Dermis microvascular lymphatic vessel endothelial cell (primary cell): Measurements from ENCODE around the gene ZNF593OS. TPM values are rescaled to one million over a fixed set of nuclear protein-coding genes. Genes with fewer than 3 reads are reported as not detected.
A peak's percentile ranks its signal among the peaks of the same experiment; 100 is the strongest.

Source experiments
- DNase-seq, 2 donors: peaks; one replicate each; pipeline versions ENCODE4 v3.0.0 to v3.0.0-alpha.2; 2010; ENCODE audit warnings: low read depth in 2 of 2
- total RNA-seq: library from RNA; depleted of rRNA; stranded (reverse); fragments of >200 nt; gene quantifications from 2 replicates; pipeline ENCODE4 v1.2.1, GENCODE V29; 2014

ZNF593OS gene
- total RNA-seq, 1 donor from 2014 or later: not detected

DNA sequence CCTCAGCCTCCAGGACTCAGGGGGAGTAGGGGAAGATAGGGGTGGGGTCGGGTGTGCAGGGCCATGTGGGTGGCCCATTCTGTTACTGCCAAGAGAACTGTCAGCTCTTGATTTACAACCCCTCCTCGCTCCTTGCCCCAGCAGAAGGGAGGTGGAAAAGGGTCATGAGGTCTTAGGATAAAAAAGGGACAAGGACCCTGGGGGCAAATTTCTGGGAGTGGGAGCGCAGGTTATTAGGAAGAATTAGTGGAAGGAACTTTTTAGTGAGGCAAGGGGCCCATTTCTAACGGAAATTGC lies 11.9 kb downstream of the ZNF593OS start:
- DNase-seq: no peak

DNA sequence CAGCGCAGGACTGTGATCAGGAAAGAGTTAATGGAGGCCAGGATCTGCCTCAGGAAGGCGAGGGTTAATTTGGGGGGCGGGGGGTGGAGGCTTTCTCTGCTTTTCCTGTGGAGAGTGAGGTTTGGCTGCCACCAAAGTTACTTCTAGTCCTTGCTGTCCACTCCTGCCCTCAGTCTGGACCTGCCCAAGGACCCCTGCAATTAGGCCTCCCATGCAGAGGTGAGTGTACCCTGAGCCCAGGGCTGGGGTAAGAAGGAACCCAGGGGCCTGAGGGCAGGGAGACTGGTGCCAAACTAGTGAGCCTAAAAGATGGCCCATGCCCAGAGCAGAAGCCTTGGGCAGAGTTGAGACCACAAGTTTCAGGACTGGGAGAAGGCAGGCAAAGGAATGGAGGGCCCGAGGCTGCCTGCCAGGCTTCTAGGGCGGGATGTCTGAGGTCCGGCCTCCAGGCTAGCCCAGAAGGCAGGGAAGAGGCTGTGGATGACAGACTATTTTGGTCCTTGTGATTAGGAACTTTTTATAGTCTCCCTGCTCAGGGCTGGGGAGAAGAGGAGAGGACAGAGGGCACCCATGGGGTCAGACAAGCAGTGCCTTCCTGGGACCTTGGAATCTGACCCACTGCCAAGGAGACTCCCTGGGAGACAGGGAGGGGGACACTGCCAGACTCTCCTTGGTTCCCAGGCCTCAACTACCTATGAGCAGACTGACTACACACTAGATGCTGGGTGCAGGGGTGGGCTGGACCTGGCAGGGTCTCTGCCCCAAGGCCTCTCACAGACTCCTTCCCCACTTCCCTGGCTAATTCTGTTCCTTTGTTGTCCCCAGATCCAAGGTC lies 12.5 kb downstream of the ZNF593OS start, which contains the start of gene FAM110D:
Gene FAM110D, plus strand, starts transcription at position 172 of the 835 bp plus-strand sequence. CDS start 2,213 bp downstream, outside the sequence.
- DNase-seq: peak in 1 of 2 donors; percentile 54

DNA sequence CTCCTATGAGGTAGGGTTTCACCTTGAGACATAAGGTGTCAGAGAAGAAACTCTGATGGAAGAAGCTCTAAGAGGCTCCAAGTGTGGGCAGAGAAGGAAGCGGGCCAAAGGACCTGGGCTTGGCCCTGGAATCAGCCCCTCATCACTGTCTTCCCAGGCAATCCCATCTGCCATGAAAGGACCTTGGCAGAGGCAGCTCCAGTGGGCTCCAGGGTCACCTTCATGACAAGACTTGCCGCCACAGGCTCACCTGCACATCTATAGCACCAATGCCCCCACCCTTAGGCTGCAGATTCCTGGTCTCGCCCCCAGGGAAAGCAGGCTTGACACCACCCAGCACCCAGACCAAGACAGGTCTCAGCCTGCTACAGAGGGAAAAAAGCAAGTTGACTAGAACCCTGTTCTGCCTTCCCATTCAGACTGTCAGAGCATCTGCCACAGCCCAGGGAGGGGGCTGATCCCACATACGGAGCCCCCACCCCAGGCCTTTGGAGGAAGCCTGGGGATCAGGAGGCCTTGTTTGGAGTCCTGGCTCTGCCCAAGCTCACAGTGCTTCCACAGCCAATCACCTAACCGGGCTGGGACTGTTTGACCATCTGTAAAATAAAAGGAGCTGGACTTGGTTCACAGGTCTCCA lies 13.2 kb downstream of the ZNF593OS start:
- DNase-seq: no peak

DNA sequence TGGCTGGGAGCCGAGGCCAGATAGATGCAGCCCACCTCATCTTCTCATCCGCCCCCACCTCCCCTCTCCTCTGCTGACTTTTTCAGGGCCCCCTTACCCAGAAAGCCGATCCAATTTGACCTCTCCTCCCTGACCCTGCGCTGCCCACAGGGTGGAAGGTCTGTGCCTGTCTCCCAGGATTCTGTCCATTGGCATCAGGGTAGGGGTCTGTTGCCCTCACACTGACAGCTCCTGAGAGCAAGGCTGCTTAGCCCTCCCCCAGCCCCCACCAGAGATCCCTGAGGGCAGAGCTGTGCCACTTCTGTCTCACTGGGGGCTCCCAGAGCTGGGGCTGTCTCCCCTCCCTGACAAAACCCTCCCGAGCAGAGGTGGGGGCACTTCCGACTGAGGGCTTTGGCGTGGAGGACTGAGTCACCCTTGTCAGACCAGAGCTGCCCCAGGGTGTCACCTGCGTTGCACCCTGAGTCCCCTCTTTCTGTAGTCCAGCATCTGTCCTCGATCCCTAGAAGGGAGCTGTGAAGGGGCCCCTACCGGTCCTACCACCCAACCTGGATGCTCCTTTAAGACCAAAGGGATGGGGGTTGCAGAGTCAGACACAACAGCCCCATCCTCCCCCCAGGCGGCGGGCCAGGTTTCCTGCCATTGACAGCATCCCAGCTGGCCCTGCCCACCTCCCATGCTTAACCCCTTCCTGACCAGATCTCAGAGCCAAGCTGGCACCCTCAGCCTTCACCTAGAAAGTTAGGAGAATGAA lies 15.2 kb downstream of the ZNF593OS start:
- DNase-seq: peak in 1 of 2 donors; percentile 77

DNA sequence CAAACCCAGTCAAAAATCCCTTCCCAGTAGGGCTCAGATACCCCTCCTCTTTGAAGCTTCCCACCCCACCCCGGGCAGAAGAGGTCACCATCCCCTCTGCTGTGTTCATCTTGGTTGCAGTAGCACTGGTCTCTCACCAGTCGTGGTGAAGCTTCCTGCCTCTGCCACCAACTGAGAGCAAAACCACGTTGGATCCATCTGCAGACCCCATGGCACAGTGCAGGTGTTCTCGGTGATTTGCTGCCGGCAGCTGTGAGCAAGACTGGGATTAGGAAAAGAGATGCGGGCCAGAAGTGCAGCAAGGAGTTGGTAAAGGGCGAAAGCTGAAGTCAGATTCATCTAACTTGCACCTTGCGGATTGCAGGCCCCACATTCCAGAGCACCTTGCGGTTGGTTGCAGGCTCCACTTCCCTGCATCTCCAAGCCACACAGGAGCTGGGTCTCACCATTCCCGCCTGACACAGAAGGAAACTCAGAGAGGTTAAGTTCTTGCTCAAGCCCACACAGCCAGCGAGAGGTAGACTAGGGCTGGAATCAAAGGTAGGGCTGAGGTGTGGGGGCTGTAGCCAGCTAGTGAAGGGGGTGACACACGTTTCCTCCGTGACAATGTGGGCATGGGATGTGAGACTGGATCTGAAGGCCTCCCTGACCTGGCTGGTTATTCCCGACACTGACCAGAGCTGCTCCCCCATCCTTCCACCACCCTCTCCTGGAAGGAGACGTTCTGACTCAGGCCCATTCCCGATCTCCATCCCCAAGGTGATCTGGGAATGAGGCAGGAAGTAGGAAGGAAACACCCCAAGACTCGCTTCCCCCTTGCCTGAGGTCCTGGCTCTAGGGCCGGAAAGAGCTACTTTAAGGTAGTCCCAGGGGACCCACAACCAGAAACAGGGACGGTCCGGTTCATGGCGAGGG lies 16.0 kb downstream of the ZNF593OS start:
- no peak for DNase-seq

DNA sequence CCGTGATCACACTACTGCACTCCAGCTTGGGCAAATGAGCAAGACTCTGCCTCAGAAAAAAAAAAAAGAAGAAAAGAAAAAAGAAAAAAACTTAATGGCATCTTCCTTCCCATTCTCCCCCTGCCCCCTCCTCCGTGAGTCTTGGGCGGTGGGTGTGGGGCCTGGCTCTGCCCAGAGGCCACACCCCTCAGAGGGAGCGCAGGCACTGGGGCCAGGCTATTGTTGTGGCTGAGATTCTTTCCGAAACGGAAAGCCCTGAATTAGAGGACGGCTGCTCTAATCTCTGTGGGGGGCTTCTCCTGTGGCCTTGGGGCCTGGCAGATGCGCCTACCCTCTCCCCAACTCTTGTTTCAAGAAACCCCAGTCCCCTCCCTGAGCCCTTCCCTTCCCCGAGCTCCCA lies 16.9 kb downstream of the ZNF593OS start:
- peak in 1 of 2 donors; percentile 40 for DNase-seq

DNA sequence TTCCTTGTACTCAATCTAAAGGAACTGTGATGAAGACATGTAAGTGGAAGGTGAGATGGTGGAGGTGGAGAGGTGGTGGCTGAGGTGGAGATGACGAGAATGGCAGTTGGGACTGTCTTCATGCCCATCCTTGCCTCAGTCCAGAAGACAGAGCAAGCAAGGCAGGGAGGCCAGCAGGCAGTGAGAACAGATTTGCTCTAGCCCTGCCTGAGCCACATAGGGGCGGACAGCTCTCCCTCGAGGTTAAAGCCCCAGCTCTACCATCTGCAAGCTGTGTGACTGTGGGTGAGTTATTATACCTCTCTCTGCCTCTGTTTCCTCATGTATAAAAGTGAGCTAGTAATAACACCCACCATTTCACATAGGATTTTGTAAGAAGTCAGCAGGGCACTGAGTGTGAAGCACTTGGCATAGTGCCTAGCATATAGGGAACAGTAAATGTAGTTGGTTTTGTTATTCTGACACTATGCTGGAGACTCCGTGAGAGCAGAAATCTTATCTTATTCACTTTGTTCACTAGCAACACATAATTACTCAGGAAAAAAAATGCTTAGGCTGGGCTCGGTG lies 17.6 kb downstream of the ZNF593OS start:
- no peak for DNase-seq

DNA sequence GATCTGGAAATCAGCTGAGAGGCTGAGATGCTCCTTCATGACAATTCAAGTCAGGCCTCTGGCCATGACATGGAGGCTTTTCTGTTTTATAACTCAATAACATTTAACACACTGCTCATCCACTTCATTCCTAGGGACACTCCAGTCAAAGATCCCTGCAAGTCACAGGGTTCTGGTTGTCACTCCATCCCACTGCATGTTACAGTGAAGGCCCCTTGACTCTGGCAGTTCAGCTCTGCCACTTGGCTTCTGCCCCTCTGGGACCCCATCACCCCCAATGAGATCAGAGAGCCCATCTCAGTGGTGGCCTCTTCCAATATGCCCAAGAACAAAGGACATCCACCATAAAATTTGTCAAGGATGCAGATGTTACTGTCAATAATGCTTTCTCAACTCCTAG lies 22.7 kb downstream of the ZNF593OS start:
- no peak for DNase-seq

DNA sequence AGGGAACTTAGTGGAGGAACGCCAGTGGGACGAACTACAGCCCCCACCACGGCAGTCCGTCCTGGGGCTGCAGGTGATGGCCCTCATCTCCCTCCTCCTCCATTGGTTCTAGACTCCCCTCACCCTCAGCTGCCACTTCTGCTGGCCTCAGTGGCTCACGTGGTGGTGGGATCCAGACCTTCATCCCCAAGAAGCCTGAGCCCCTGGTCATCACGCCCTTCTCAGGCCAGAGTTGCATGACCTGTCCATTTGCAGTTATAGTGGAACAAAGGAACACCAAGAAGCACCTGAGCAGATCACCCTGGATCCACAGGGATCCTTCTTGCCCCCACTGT lies 25.7 kb downstream of the ZNF593OS start:
- no peak for DNase-seq

DNA sequence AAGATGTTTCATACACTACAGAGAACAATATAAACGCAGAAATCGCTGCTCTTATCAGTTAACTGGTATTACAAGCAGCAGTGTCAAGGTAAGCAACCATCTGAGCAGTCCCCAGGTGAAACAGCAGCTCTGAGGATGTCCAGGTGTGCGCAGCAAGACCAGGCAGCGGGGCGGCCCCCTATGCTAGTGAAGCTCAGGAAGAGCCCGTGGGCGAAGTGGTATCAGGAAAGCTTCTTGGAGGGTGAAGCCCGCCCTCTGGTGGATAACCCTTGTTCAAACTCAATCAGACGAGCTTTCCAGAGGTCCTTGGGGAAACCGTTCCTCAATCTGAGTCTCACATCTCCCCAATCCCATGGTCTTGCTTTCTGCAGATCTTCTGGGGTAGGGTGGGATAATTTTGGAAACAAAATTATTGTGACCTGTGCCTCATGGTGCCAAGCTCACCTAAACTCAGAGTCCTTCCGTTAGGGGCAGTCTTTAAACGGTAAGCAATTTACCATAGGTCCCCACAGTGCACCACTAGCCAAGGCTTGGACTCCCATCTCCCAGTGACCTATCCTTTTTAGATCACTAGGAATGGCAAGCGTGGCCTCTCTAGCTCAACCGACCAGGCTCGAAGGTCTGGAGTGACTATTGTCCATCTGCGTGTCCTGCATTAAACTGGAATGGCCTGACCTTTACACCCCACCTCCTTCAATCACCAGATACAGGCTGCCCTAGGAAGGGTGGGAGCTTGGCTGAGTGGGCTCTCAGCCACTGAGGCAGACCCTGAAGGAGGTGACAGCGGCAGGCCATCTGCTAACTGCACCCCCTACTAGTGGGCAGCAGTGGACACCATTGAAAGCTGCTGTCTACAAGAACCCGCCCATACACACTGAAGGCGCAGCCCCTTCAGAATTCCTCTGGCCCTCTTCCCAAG lies 26.3 kb downstream of the ZNF593OS start:
- peak; percentile 73 to 87 for DNase-seq

DNA sequence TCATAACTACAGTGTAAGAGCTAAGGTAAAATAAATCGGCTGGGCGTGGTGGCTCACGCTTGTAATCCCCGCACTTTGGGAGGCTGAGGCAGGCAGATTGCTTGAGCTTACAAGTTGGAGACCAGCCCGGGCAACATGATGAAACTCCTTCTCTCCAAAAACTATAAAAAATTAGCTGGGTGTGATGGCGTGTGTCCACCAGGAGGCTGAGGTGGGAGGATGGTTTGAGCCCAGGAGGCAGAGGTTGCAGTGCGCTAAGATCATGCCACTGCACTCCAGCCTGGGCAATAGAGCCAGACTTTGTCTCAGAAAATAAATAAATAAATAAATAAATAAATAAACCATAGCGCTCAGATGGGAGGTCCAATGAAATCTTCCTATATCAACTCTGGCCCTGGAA lies 29.5 kb downstream of the ZNF593OS start:
- DNase-seq: no peak

DNA sequence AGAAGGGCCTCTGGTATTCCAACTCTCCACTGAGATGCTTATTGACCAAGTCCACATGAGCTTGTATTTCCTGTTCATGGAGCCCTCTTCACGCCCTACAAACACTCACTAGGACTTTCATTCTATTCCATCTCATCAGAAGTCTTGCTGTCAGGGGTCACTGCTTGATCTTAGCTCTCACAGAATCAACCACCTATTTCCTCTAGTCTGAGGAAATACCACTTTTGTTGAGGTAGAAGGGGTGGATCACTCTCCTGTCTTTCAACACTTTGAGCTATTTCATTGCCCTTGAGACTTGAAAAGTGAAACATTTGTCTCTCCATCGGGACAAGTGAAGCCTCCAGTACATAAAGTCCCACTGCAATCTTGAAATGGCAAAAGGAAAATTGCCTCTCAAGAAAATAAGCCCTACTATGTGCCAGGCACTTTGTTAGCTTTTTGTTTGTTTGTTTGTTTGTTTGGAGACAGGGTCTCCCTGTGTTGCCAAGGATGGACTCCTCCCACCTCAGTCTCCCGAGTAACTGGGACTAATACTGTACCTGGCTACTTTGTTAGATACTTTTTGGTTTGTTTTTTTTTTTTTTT lies 32.6 kb downstream of the ZNF593OS start:
- no peak for DNase-seq

DNA sequence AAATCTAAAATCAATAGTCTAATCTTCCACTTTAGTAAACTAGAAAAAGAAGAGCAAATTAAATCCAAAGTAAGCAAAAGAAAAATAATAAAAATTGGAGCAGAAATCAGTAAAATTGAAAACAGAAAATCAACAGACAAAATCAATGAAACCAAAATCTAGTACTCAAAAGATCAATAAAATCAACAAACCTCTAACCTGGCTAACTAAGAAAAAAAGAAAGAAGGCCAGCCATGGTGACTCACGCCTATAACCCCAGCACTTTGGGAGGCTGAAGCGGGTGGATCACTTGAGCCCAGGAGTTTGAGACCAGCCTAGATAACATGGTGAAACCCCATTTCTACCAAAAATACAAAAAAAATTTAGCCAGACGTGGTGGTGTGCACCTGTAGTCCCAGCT lies 37.2 kb downstream of the ZNF593OS start:
- DNase-seq: no peak

DNA sequence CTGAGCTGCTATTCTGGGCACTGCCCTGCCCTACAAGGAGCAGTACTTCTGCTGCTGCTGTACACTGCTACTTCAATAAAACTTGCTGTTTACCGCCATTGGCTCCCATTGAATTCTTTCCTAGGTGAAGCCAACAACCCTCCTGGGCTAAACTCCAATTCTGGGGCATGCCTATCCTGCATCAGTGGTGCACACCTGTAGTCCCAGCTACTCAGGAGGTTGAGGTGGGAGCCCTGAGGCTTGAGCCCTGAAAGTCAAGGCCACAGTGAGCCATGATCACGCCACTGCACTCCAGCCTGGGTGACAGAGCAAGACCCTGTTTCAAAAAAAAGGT lies 38.8 kb downstream of the ZNF593OS start:
- no peak for DNase-seq

DNA sequence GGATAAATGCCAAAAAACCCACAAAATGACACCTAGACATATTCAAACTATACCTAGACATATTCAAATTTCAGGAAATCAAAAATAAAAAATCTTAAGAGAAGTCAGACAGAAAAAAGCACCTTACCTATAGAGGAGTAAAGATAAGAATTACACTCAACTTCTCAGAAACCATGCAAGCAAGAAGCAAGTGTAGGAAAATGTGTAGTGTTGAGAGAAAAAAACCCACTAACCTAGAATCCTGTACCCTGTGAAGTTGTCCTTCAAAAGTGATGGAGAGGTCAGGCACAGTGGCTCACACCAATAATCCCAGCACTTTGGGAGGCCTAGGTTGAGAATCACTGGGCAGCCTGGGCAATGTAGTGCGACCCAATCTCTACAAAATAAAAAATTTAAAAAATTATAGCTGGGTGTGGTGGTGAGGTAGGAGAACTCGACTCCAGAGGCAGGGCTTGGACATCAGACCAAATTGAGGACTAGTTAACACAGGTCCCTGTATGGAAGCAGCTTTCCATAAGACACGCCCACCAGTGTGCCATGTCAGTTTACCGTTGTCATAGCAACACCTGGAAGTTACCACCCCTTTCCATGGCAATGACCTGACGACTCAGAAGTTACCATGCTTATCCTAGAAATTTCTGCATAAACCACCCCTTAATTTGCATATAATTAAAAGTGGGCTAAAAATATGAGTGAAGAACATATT lies 39.4 kb downstream of the ZNF593OS start:
- DNase-seq: no peak

DNA sequence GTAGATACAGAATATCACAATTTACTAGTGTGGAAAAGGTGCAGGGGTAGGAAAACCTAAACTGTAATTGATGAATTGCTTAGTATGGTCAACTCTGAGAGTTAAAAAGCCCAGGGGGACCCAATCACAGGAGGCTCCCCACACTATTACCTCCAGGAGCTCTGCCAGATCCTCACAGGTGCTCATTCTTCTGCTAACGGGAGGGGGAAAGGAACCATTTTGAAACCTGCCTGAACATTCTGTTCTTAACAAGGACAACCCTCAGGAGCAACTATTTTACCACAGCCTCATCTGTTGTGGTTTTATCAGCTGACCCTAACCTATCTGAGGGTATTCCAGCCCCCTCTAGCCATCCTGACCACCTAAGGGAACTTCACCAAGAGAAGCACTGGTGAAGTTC lies 40.9 kb downstream of the ZNF593OS start:
- DNase-seq: no peak

DNA sequence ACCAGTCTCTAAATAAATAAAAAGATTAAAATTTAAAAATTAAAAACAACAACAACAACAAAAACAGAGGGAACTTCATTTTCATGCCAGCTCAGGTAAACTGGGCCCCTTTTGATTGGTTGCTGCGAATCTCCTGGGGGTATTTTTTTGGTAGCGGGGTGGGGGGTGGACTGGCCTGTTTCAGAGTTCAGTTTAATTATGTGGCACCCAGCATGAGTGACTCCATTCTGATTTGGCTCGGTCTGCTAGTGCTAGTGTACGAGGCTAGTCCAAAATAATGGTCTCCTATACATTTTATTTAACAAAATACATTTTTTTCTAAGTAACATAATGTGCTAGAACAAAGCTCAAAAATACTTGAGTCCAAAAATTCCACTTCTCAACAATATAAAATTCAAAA lies 41.9 kb downstream of the ZNF593OS start:
- DNase-seq: no peak

DNA sequence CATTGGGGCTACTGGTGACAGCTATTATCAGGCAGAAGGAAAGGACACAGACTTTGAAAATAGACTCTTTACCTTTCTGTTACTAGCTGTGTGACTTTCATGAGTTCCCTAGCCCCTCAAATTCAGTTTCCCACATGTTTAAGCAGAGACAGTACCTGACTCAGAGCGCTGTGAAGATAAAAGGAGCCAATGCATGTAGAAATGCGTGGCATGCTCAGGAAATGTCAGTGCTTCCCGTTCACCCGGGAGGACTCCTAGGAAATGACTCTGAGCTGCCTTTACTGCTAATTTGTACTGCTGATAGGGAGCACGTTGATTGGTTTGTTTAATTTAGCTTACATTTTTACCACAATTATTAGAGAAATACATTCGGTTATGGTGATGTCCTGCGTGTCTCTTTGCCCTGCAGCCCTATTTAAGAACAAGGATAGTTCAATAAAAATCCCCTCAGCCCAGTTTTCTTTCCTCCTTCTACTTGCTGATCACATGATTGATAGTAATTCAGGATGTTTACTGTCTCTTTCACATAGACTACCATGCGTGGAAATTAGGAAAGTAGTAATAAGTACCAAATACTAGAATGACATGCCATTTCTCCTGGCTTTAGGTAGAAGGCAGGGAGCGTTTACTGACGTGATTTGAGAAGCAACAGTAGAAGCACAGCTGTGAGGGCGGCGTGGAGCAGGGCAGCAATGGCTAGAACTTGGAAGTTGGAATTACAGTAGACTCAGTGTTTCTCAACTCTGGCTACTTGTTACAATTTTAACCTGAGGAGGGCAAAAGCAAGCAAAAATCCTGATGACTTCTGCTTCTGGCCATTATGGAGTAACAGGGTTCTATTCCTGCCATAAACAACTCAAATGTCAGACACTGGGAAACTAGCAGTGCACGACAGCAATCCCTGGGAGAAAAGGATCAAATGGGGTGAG lies 44.1 kb downstream of the ZNF593OS start:
- DNase-seq: peak in 1 of 2 donors; percentile 43
